ENCODE results near the gene AKR1D1. TPM values are rescaled to one million over a fixed set of nuclear protein-coding genes. Genes with fewer than 3 reads are reported as not detected.
A peak's percentile ranks its signal among the peaks of the same experiment; 100 is the strongest.

AKR1D1 gene
- total RNA-seq, 1 donor from 2014 or later: not detected

- no peak overlapping the region for H3K9ac ChIP-seq
- Mint-ChIP-seq H3K4me3 (no peak overlapping the region), H3K4me1 (no peaks in the 10 kb centered on the region), H3K36me3 (peaks cover 4% of the 10 kb centered on the region), H3K27ac (no peak overlapping the region), H3K9me3 (peaks cover 16% of the 10 kb centered on the region), H3K27me3 (ENCODE audit: insufficient read depth, low read depth) (peaks cover 2% of the 10 kb centered on the region)
- H3F3A ChIP-seq (ENCODE audit: low read depth): no peaks in the 10 kb centered on the region
- H4K20me1 ChIP-seq (ENCODE audit: low read depth): no peaks in the 10 kb centered on the region
- TF ChIP-seq CTCF (IDR thresholded peaks at IDR 0.05): no peak
- no peak for TF ChIP-seq EZH2phosphoT487 (IDR thresholded peaks at IDR 0.05)
- no peak for TF ChIP-seq EZH2 (IDR thresholded peaks at IDR 0.05)
- DNase-seq (ENCODE audit: low spot score): no peak
- no peak overlapping the region for H3K4me2 ChIP-seq
- H3K4me1 ChIP-seq: no peaks in the 10 kb centered on the region
- no peaks in the 10 kb centered on the region for H3K79me2 ChIP-seq (ENCODE audit: low read depth)
- peaks cover 4% of the 10 kb centered on the region for H3K9me3 ChIP-seq (ENCODE audit: low read depth)
- H3K36me3 ChIP-seq: no peaks in the 10 kb centered on the region
- H3K27ac ChIP-seq: no peak overlapping the region
- no peaks in the 10 kb centered on the region for H3K27me3 ChIP-seq
- H3K4me3 ChIP-seq: no peak overlapping the region
- H2AFZ ChIP-seq (replicated peaks): no peak overlapping the region
These were observed 2.9 kb downstream of the AKR1D1 start for GRCh38 chr7:138079137-138079536.

GRCh38 chr7:138081868-138082267, 5.6 kb downstream of the AKR1D1 start:
- Mint-ChIP-seq H3K4me3 (no peak overlapping the region), H3K27me3 (ENCODE audit: insufficient read depth, low read depth) (no peaks in the 10 kb centered on the region), H3K9me3 (no peaks in the 10 kb centered on the region), H3K36me3 (no peaks in the 10 kb centered on the region), H3K27ac (no peak overlapping the region), H3K4me1 (no peaks in the 10 kb centered on the region)
- Histone ChIP-seq H3K4me2 (no peak overlapping the region), H3K79me2 (ENCODE audit: low read depth) (no peaks in the 10 kb centered on the region), H3K9ac (no peak overlapping the region), H3K4me3 (no peak overlapping the region), H3K36me3 (no peaks in the 10 kb centered on the region), H3K9me3 (ENCODE audit: low read depth) (no peaks in the 10 kb centered on the region), H3K4me1 (no peaks in the 10 kb centered on the region), H2AFZ (replicated peaks) (no peak overlapping the region), H4K20me1 (ENCODE audit: low read depth) (no peaks in the 10 kb centered on the region), H3K27ac (no peak overlapping the region), H3K27me3 (no peaks in the 10 kb centered on the region), H3F3A (ENCODE audit: low read depth) (no peaks in the 10 kb centered on the region)
- DNase-seq (ENCODE audit: low spot score): no peak
- no peak for TF ChIP-seq EZH2phosphoT487 (IDR thresholded peaks at IDR 0.05)
- no peak for TF ChIP-seq EZH2 (IDR thresholded peaks at IDR 0.05)

- Histone ChIP-seq H2AFZ (replicated peaks) (no peak overlapping the region), H3K27me3 (no peaks in the 10 kb centered on the region), H3K27ac (no peak overlapping the region), H3K4me1 (no peaks in the 10 kb centered on the region), H3K4me2 (no peak overlapping the region), H3K9me3 (ENCODE audit: low read depth) (no peaks in the 10 kb centered on the region), H3K36me3 (no peaks in the 10 kb centered on the region), H3K79me2 (ENCODE audit: low read depth) (no peaks in the 10 kb centered on the region), H4K20me1 (ENCODE audit: low read depth) (no peaks in the 10 kb centered on the region), H3F3A (ENCODE audit: low read depth) (no peaks in the 10 kb centered on the region), H3K9ac (no peak overlapping the region), H3K4me3 (no peak overlapping the region)
- no peak for TF ChIP-seq EZH2phosphoT487 (IDR thresholded peaks at IDR 0.05)
- no peak for TF ChIP-seq EZH2 (IDR thresholded peaks at IDR 0.05)
- no peak for TF ChIP-seq CTCF (IDR thresholded peaks at IDR 0.05)
- H3K36me3 Mint-ChIP-seq: no peaks in the 10 kb centered on the region
- no peaks in the 10 kb centered on the region for H3K4me1 Mint-ChIP-seq
- H3K4me3 Mint-ChIP-seq: no peak overlapping the region
- H3K27ac Mint-ChIP-seq: no peak overlapping the region
- no peak for DNase-seq (ENCODE audit: low spot score)
- peaks cover 2% of the 10 kb centered on the region for H3K9me3 Mint-ChIP-seq
- no peaks in the 10 kb centered on the region for H3K27me3 Mint-ChIP-seq (ENCODE audit: insufficient read depth, low read depth)
These were observed 7.6 kb downstream of the AKR1D1 start for GRCh38 chr7:138083859-138084258.

GRCh38 chr7:138086563-138087270, 10.5 kb downstream of the AKR1D1 start:
- Histone ChIP-seq H3F3A (ENCODE audit: low read depth) (no peaks in the 10 kb centered on the region), H3K79me2 (ENCODE audit: low read depth) (no peaks in the 10 kb centered on the region), H3K27ac (no peak overlapping the region), H3K4me3 (no peak overlapping the region), H4K20me1 (ENCODE audit: low read depth) (no peaks in the 10 kb centered on the region), H3K27me3 (no peaks in the 10 kb centered on the region), H3K9ac (no peak overlapping the region), H3K4me1 (no peaks in the 10 kb centered on the region), H3K4me2 (no peak overlapping the region), H3K36me3 (no peaks in the 10 kb centered on the region), H2AFZ (replicated peaks) (peak overlapping the region; percentile 26), H3K9me3 (ENCODE audit: low read depth) (no peaks in the 10 kb centered on the region)
- no peaks in the 10 kb centered on the region for H3K27me3 Mint-ChIP-seq (ENCODE audit: insufficient read depth, low read depth)
- H3K4me1 Mint-ChIP-seq: no peaks in the 10 kb centered on the region
- no peaks in the 10 kb centered on the region for H3K36me3 Mint-ChIP-seq
- TF ChIP-seq CTCF (IDR thresholded peaks at IDR 0.05): no peak
- no peak for DNase-seq (ENCODE audit: low spot score)
- H3K27ac Mint-ChIP-seq: no peak overlapping the region
- H3K9me3 Mint-ChIP-seq: peaks cover 2% of the 10 kb centered on the region
- no peak overlapping the region for H3K4me3 Mint-ChIP-seq

All from neural progenitor cell (in vitro differentiated cells).